Sigmoid colon (tissue), 7 donors: Measurements from ENCODE around the gene CFLAR. TPM values are rescaled to one million over a fixed set of nuclear protein-coding genes. Genes with fewer than 3 reads are reported as not detected.
A peak's percentile ranks its signal among the peaks of the same experiment; 100 is the strongest.
"Not testable (repeated sequence)": the region's sequence is repeated elsewhere in the genome, so short reads cannot be mapped to it uniquely, and the experiment has no call there.

Experiments
- DNase-seq: peaks from one replicate; pipeline ENCODE4 v3.0.0-alpha.2; 2019
- H3K27ac ChIP-seq, 4 donors: fragments of 200-600 bp; sonication (generic); one replicate each; pipeline ENCODE4 v1.5.1; 2016 to 2019; ENCODE audit warnings: mild to moderate bottlenecking in 1 of 4
- H3K27me3 ChIP-seq, 3 donors: fragments of 200-600 bp; sonication (generic); one replicate each; pipeline ENCODE4 v1.5.1; 2019; ENCODE audit warnings: mild to moderate bottlenecking in 1 of 3
- H3K36me3 ChIP-seq, 4 donors: fragments of 200-600 bp; sonication (generic); one replicate each; pipeline ENCODE4 v1.5.1; 2016 to 2019
- H3K4me1 ChIP-seq, 4 donors: fragments of 200-600 bp; sonication (generic); one replicate each; pipeline ENCODE4 v1.5.1; 2017 to 2019
- H3K4me3 ChIP-seq, 4 donors: fragments of 200-600 bp; sonication (generic); one replicate each; pipeline ENCODE4 v1.5.1; 2017 to 2019; ENCODE audit warnings: mild to moderate bottlenecking in 2 of 4, moderate library complexity in 1 of 4
- H3K9me3 ChIP-seq, 4 donors: fragments of 200-600 bp in 3 of 4; sonication (generic) in 3 of 4; one replicate each; pipeline versions ENCODE4 v1.5.1 to v1.6.1; 2013 to 2019
- EP300 ChIP-seq, 4 donors: sonication (generic); formaldehyde crosslinking; IDR thresholded peaks; one replicate each; pipeline ENCODE4 v1.6.1; 2017; ENCODE audit warnings: antibody characterized with exemption in 4 of 4
- POLR2A ChIP-seq, 2 donors: fragments of 450-650 bp; IDR thresholded peaks; one replicate each; pipeline ENCODE4 v1.6.1; 2016; ENCODE audit warnings: antibody characterized with exemption in 2 of 2, mild to moderate bottlenecking in 2 of 2, moderate library complexity in 2 of 2
- POLR2AphosphoS5 ChIP-seq, 4 donors: sonication (generic); formaldehyde crosslinking; IDR thresholded peaks; one replicate each; pipeline ENCODE4 v1.6.1; 2017; ENCODE audit warnings: antibody characterized with exemption in 4 of 4
- WGBS, 2 donors: extraction: QIAGEN DNeasy Blood & Tissue Kit; methylation state at CpG; one replicate each; pipeline ENCODE4 v1.1.7; 2013; 5-methylcytosine and 5-hydroxymethylcytosine counted together
- intact Hi-C: fragments of 100-400 bp; cut with DNase I; formaldehyde crosslinking; loops from one replicate; pipeline ENCODE4 v1.15.1; 2023
- polyA plus RNA-seq, 3 donors: library from polyadenylated mRNA; stranded (reverse); fragments of 200-250 nt; gene quantifications; one replicate each; pipeline ENCODE4 v1.2.3, GENCODE V29; 2013
- total RNA-seq, 4 donors: library from RNA; depleted of rRNA; stranded (reverse); fragments of >200 nt; gene quantifications; one replicate each; pipeline ENCODE4 v1.1.0, GENCODE V29; 2016
- TF ChIP-seq, protein P1 (sequence below), 4 experiments: fragments of 450-650 bp in 3 of 4; fragments of 200-600 bp in 1 of 4; IDR thresholded peaks; one replicate each; pipeline ENCODE4 v1.5.1; 2016 to 2019; ENCODE audit warnings: antibody characterized with exemption in 4 of 4, mild to moderate bottlenecking in 3 of 4, moderate library complexity in 2 of 4
- donor health status: healthy with polysubstance abuse.
- donor health status: Bipolar disorder and iron deficiency.
- donor health status: healthy.

Gene CFLAR
- total and polyA plus RNA-seq, 7 donors: 32.4 to 243 (median 113) TPM

DNA sequence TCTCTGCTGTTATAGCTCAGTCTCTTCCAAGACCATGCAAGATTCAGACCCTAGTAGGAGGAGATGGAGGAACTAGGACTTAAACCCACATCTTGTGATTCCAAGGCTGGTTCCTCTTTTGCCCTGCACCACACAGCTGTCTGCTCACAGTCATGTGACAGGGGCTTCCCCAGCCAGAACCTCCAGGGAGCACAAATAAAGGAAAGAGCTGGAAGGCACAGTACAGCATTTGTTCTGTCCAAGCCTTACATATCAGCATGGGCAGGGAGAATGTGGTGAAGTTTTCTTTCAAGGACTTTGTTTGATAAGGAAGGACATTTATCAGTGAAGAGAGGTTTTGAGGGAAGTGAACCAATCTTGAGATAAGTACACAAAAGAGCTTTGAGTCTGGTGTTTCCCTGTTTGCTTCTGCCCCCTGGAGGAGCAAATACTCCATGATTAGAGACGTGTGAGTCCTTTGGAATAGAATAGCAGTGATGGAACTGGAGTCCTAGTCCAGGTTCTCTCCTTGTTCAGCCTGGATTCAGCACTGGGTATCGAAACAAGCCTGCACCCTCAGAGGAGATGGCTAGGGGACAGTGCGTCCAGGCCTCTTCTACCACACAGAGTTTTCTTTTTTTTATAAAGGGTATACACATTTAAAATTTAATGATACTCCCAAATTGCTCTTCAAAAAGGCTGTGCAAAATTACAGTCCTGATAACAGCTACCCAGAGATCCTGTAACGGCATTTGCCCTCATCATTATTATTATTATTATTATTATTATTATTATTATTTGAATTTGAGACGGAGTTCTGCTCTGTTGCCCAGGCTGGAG is 42.4 kb downstream of the CFLAR start:
- TF ChIP-seq POLR2A (IDR thresholded peaks at IDR 0.05) (no peak), EP300 (IDR thresholded peaks at IDR 0.05) (no peak), POLR2AphosphoS5 (IDR thresholded peaks at IDR 0.05) (peak in 3 of 4 donors; percentile 23 to 52 (median 36))
- TF ChIP-seq, protein P1, sequence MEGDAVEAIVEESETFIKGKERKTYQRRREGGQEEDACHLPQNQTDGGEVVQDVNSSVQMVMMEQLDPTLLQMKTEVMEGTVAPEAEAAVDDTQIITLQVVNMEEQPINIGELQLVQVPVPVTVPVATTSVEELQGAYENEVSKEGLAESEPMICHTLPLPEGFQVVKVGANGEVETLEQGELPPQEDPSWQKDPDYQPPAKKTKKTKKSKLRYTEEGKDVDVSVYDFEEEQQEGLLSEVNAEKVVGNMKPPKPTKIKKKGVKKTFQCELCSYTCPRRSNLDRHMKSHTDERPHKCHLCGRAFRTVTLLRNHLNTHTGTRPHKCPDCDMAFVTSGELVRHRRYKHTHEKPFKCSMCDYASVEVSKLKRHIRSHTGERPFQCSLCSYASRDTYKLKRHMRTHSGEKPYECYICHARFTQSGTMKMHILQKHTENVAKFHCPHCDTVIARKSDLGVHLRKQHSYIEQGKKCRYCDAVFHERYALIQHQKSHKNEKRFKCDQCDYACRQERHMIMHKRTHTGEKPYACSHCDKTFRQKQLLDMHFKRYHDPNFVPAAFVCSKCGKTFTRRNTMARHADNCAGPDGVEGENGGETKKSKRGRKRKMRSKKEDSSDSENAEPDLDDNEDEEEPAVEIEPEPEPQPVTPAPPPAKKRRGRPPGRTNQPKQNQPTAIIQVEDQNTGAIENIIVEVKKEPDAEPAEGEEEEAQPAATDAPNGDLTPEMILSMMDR (IDR thresholded peaks at IDR 0.05): peak; percentile 16 to 70 (median 51)
- Histone ChIP-seq H3K27ac (peak overlapping the region; percentile 35 to 60 (median 38)), H3K4me1 (peaks cover 0 to 20% (median 11%) of the 10 kb centered on the region in 4 donors), H3K27me3 (no peaks in the 10 kb centered on the region), H3K9me3 (no peaks in the 10 kb centered on the region), H3K4me3 (no peak overlapping the region), H3K36me3 (peaks cover 19 to 95% (median 58%) of the 10 kb centered on the region in 4 donors)
- peak; percentile 75 for DNase-seq
- WGBS, 2 donors: 29 to 59% methylated on average over 5 of the region's 5 CpGs
- intact Hi-C loops: loop anchor here (5.0 kb wide), 2 partner anchors 41 to 86 kb away; partner anchors contain the start of genes CFLAR, HYCC2 and NDUFB3

DNA sequence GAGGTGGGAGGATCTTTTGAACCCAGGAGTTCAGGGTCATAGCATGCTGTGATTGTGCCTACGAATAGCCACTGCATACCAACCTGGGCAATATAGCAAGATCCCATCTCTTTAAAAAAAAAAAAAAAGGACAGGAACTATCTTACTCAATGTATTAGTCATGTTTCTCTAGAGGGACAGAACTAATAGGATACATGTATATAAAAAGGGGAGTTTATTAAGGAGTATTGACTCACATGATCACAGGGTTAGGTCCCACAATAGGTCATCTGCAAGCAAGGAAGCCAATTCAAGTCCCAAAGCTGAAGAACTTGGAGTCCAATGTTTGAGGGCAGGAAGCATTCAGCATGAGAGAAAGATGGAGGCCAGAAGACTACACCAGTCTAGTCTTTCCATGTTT is 48.2 kb downstream of the CFLAR start:
- Histone ChIP-seq H3K27me3 (no peaks in the 10 kb centered on the region), H3K4me1 (peaks cover 0 to 6% (median 2%) of the 10 kb centered on the region in 4 donors), H3K4me3 (no peak overlapping the region), H3K27ac (peak overlapping the region in 1 of 4 donors; percentile 41), H3K9me3 (no peaks in the 10 kb centered on the region), H3K36me3 (peaks cover 25 to 86% (median 51%) of the 10 kb centered on the region in 4 donors)
- 93 to 97% methylated on average over 1 of the region's 1 CpG for WGBS, 2 donors
- no peak for TF ChIP-seq POLR2AphosphoS5 (IDR thresholded peaks at IDR 0.05)
- TF ChIP-seq, protein P1 (IDR thresholded peaks at IDR 0.05): no peak
- no peak for TF ChIP-seq POLR2A (IDR thresholded peaks at IDR 0.05)
- no peak for TF ChIP-seq EP300 (IDR thresholded peaks at IDR 0.05)
- DNase-seq: no peak
- intact Hi-C loops: no loop called here

DNA sequence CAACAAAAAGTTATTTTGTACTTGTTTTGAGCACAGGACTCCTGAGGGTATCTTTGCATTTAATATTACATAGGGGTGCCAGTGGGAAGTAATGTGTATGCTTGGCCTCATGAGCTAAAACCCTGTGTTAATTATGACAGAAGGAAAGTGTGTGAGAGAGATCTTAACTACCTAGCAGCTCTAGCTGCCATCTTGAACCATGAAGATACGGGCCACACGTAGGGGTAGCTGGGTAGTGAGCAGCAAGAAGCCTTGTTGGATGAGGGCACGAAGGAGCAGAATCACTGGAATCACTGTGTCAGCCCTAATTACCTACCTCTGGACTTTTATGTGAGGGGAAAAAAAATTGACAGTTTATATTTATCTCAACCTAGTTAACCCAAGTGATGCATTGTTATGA is 51.6 kb downstream of the CFLAR start:
- TF ChIP-seq POLR2AphosphoS5 (IDR thresholded peaks at IDR 0.05): no peak
- TF ChIP-seq EP300 (IDR thresholded peaks at IDR 0.05): no peak
- TF ChIP-seq, protein P1 (IDR thresholded peaks at IDR 0.05): no peak
- TF ChIP-seq POLR2A (IDR thresholded peaks at IDR 0.05): no peak
- H3K27me3 ChIP-seq: no peaks in the 10 kb centered on the region
- DNase-seq: no peak
- peaks cover 19 to 53% (median 25%) of the 10 kb centered on the region in 4 donors for H3K36me3 ChIP-seq
- no peak overlapping the region for H3K4me3 ChIP-seq
- intact Hi-C loops: no loop called here
- no peak overlapping the region for H3K27ac ChIP-seq
- H3K9me3 ChIP-seq: no peaks in the 10 kb centered on the region
- WGBS, 2 donors: 96% methylated on average over 3 of the region's 3 CpGs
- H3K4me1 ChIP-seq: peaks cover 0 to 6% (median 2%) of the 10 kb centered on the region in 4 donors

DNA sequence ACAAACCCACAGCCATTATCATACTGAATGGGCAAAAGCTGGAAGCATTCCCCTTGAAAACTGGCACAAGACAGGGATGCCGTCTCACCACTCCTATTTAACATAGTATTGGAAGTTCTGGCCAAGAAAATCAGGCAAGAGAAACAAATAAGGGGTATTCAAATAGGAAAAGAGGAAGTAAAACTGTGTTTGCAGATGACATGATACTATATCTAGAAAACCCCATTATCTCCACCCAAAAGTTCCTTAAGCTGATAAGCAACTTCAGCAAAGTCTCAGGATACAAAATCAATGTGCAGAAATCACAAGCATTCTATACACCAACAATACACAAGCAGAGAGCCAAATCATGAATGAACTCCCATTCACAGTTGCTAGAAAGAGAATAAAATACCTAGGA is 52.5 kb downstream of the CFLAR start:
- H3K27ac ChIP-seq, H3K4me1 ChIP-seq, H3K9me3 ChIP-seq, DNase-seq, H3K4me3 ChIP-seq, intact Hi-C loops, H3K27me3 ChIP-seq: not testable (repeated sequence)
- 84 to 98% methylated on average over 1 of the region's 1 CpG for WGBS, 2 donors
- peaks cover 14 to 44% (median 17%) of the 10 kb centered on the region in 4 donors for H3K36me3 ChIP-seq

DNA sequence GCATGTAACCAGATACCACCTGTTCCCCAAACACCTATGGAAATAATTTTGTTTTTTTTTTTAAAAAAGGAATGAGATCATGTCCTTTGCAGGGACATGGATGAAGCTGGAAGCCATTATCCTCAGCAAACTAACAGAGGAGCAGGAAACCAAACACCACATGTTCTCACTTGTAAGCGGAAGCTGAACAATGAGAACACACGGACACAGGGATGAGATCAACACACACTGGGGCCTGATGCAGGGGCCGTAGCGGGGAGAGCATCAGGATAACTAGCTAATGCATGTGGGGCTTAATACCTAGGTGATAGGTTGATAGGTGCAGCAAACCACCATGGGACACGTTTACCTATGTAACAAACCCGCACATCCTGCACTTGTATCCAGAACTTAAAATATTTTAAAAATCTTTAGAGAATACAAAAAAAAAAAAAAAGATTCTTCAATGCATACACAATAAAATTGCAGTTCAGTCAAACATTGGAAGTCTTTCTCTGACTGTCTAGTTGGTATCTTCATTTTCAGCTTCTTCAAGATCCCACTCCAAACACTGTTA is 55.4 kb downstream of the CFLAR start:
- H3K4me1 ChIP-seq: no peaks in the 10 kb centered on the region
- no peak for DNase-seq
- no peak overlapping the region for H3K27ac ChIP-seq
- TF ChIP-seq, protein P1 (IDR thresholded peaks at IDR 0.05): no peak
- TF ChIP-seq POLR2AphosphoS5 (IDR thresholded peaks at IDR 0.05): peak in 1 of 4 donors; percentile 9
- no peak overlapping the region for H3K4me3 ChIP-seq
- H3K36me3 ChIP-seq: peaks cover 0 to 16% (median 0%) of the 10 kb centered on the region in 4 donors
- no peaks in the 10 kb centered on the region for H3K27me3 ChIP-seq
- intact Hi-C loops: loop anchor here (10.0 kb wide), 1 partner anchor 267 kb away; no protein-coding TSS in a partner anchor
- H3K9me3 ChIP-seq: no peaks in the 10 kb centered on the region
- 76 to 80% methylated on average over 6 of the region's 6 CpGs for WGBS, 2 donors
